GM12892 (cell line): ENCODE data around the gene SORBS2.

ENCODE experiments used
- POLR2A ChIP-seq: IDR thresholded peaks from 2 replicates; pipeline ENCODE4 v1.6.1; 2011; ENCODE audit warnings: low read depth, low read length, control low read depth
- POLR2AphosphoS5 ChIP-seq: IDR thresholded peaks from 2 replicates; pipeline ENCODE4 v1.6.1; 2011; ENCODE audit warnings: low read depth, low read length, control low read depth
- TAF1 ChIP-seq: IDR thresholded peaks from 2 replicates; pipeline ENCODE4 v1.6.1; 2011; ENCODE audit warnings: low read depth, mild to moderate bottlenecking, control low read depth, low read length, borderline replicate concordance

GRCh38 chr4:185535612-185536410, 276.2 kb downstream of the SORBS2 start:
- TF ChIP-seq POLR2A (no peak), TAF1 (no peak), POLR2AphosphoS5 (no peak)
